ENCODE measurements around the gene MRPL55. TPM values are rescaled to one million over a fixed set of nuclear protein-coding genes. Genes with fewer than 3 reads are reported as not detected.

The MRPL55 gene
- total and polyA plus RNA-seq, 2 of the 13 experiments (the other 11 are each of a cell fraction or from before 2014, with no cell fraction given), result 58.6 to 92.9 TPM

DNA sequence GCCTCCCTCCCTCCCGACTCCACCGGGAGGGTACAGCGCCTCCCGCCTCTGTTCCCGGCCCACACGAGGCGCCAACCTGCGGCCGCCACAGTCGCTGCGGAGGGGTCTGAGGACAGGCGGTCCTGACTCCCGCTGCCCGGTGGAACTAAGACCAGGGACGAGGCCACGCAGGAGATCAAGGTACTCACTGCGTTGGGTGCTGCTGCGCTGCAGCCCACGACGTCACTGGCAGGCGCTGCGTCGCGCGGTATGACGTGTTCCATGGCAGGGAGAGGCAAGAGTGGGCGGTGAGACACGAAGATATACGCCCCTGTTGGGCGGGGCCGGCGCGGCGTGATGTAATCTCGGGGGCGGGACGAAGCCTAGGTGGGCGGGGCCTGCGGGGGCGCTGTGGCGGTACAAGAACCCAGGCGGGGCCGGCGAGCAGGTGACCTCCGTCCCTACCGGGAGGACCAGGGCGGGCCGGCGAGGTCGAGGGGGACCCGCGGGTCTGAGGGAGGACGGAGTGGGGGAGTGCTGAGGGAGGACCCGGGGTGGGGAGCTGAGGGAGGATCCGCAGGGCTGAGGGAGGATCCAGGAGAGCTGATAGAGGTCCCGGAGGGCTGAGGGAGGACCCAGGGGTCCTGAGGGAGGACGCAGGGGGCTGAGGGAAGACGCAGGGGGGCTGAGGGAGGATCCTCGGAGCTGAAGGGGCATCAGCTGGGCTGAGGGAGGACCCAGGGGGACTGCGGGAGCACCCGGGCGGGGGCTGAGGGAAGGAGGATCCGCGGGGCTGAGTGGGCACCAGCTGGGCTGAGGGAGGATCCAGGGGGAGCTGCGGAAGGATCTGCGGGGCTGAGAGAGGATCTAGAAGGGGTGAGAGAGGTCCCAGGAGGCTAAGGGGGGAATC lies at the start of gene MRPL55 (continued):
- TF ChIP-seq PATZ1 (CRISPR knock-in tag; IDR thresholded peaks at IDR 0.05) (peak; percentile 58; the same call in 1 of the 2 replicates), EZH2 (conservative IDR thresholded peaks at IDR 0.05; ENCODE audit: low read depth, low read length) (no peak), ZNF580 (CRISPR knock-in tag; IDR thresholded peaks at IDR 0.05; ENCODE audit: borderline replicate concordance, low read depth) (peak; percentile 88), KLF13 (CRISPR knock-in tag; IDR thresholded peaks at IDR 0.05) (0 out of 2 replicates have a peak, but pooled peaks have one; percentile 62), HOMEZ (CRISPR knock-in tag; IDR thresholded peaks at IDR 0.05; ENCODE audit: low read depth) (peak; percentile 39; the same call in 1 of the 2 replicates), NONO (IDR thresholded peaks at IDR 0.05) (no peak), NONO (CRISPR knock-in tag; conservative IDR thresholded peaks at IDR 0.05) (peak; percentile 91), E2F2 (CRISPR knock-in tag; IDR thresholded peaks at IDR 0.05; ENCODE audit: borderline replicate concordance) (0 out of 2 replicates have a peak, but pooled peaks have one; percentile 62), RBAK (CRISPR knock-in tag; IDR thresholded peaks at IDR 0.05) (peak; percentile 57; the same call in 1 of the 2 replicates), HHEX (CRISPR knock-in tag; IDR thresholded peaks at IDR 0.05) (no peak), KDM2A (CRISPR knock-in tag; IDR thresholded peaks at IDR 0.05; ENCODE audit: borderline replicate concordance, low read depth) (peak; percentile 95), ZNF720 (CRISPR knock-in tag; IDR thresholded peaks at IDR 0.05) (no peak), ARHGAP35 (CRISPR knock-in tag; IDR thresholded peaks at IDR 0.05; ENCODE audit: borderline replicate concordance) (no peak; the same call in 1 of the 2 replicates), SSRP1 (CRISPR knock-in tag; IDR thresholded peaks at IDR 0.05) (no peak), FOXA3 (CRISPR knock-in tag; IDR thresholded peaks at IDR 0.05) (peak; percentile 56), DNMT3B (CRISPR knock-in tag; conservative IDR thresholded peaks at IDR 0.05) (no peak), CCAR2 (optimal IDR thresholded peaks at IDR 0.05; ENCODE audit: low read depth, low read length) (no peak), ZNF121 (CRISPR knock-in tag; IDR thresholded peaks at IDR 0.05) (0 out of 2 replicates have a peak, but pooled peaks have one; percentile 32), SP1 (IDR thresholded peaks at IDR 0.05) (peak; percentile 82; the same call in 1 of the 2 replicates), SP1 (CRISPR knock-in tag; IDR thresholded peaks at IDR 0.05) (peak; percentile 99), SMAD1 (CRISPR knock-in tag; IDR thresholded peaks at IDR 0.05; ENCODE audit: borderline replicate concordance, low read depth) (peak; percentile 88; the same call in 1 of the 2 replicates)
- TF ChIP-seq, protein P1, sequence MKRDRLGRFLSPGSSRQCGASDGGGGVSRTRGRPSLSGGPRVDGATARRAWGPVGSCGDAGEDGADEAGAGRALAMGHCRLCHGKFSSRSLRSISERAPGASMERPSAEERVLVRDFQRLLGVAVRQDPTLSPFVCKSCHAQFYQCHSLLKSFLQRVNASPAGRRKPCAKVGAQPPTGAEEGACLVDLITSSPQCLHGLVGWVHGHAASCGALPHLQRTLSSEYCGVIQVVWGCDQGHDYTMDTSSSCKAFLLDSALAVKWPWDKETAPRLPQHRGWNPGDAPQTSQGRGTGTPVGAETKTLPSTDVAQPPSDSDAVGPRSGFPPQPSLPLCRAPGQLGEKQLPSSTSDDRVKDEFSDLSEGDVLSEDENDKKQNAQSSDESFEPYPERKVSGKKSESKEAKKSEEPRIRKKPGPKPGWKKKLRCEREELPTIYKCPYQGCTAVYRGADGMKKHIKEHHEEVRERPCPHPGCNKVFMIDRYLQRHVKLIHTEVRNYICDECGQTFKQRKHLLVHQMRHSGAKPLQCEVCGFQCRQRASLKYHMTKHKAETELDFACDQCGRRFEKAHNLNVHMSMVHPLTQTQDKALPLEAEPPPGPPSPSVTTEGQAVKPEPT (CRISPR knock-in tag; IDR thresholded peaks at IDR 0.05; ENCODE audit: low read depth), result no peak
- TF ChIP-seq, protein P2, sequence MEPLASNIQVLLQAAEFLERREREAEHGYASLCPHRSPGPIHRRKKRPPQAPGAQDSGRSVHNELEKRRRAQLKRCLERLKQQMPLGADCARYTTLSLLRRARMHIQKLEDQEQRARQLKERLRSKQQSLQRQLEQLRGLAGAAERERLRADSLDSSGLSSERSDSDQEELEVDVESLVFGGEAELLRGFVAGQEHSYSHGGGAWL (CRISPR knock-in tag; IDR thresholded peaks at IDR 0.05), result peak; percentile 83

All from HepG2 (cell line).